Ovary (tissue), 1 donor: Measurements from ENCODE around the gene CYFIP2.

Experiments
- EP300 ChIP-seq: sonication (generic); formaldehyde crosslinking; IDR thresholded peaks from one replicate; pipeline ENCODE4 v1.6.1; 2017; ENCODE audit warnings: antibody characterized with exemption
- POLR2A ChIP-seq: fragments of 450-650 bp; IDR thresholded peaks from one replicate; pipeline ENCODE4 v1.6.1; 2017; ENCODE audit warnings: antibody characterized with exemption, mild to moderate bottlenecking, moderate library complexity

- TF ChIP-seq EP300 = no peak
- no peak for TF ChIP-seq POLR2A
Observed at GRCh38 chr5:157382996-157383800, 117.3 kb downstream of the CYFIP2 start.
